AG04449 (cell line): ENCODE measurements around the gene S100PBP.
"Not testable (repeated sequence)": the region's sequence is repeated elsewhere in the genome, so short reads cannot be mapped to it uniquely, and the experiment has no call there.

Experiments
- CTCF ChIA-PET: fragments of 350-600 bp; formaldehyde crosslinking; extraction: SDS; loops from one replicate; lab custom pipeline; 2021; ENCODE audit warnings: antibody characterized with exemption; lab: Yijun Ruan, JAX
- POLR2A ChIA-PET: fragments of 400-600, 350-600 bp; formaldehyde crosslinking; extraction: SDS; loops from one replicate; lab custom pipeline; 2020; ENCODE audit warnings: antibody characterized with exemption, inconsistent platforms; lab: Yijun Ruan, JAX
- DNase-seq: peaks from one replicate; pipeline ENCODE4 v3.0.0-alpha.2; 2010; ENCODE audit warnings: low read depth, low spot score
- H3K4me3 ChIP-seq: 2 replicates; pipeline ENCODE4 v1.5.1; 2011; ENCODE audit warnings: low read depth, mild to moderate bottlenecking, control low read depth, low read length
- CTCF ChIP-seq: IDR thresholded peaks from one replicate; pipeline ENCODE4 v1.5.1; 2011; ENCODE audit warnings: mild to moderate bottlenecking, moderate library complexity, low read length, control low read depth, inconsistent platforms; ENCODE audit not compliant: insufficient read depth; ENCODE audit errors: missing control alignments

Gene S100PBP

DNA sequence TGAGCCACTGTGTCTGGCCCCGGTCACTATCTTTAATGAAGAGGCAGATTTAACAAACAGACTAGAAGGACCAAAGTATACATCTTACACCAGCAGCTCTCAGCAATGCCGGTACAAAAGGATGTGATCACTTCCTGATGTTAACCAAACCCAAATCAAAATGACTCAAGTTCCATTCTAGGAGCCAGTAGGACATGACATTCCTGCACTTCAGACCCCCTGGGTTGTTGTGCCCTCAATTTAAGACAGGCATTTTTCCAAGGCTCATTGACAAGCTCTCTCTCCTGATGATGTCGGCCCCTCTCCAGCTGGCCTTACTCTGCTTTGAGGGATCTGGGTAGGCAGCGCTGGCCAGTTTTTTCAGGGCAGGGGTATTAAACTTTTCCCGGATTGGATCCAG lies 35.4 kb upstream of the S100PBP start:
- ChIA-PET POLR2A (interaction anchor here (0.8 kb wide), 1 partner anchor 70 kb away, joined by 3 read pairs; no protein-coding TSS in a partner anchor), CTCF (interaction anchor here (2.4 to 5.9 kb wide), 3 partner anchors 8 to 70 kb away, joined by 8 to 34 read pairs (median 33); no protein-coding TSS in a partner anchor)
- TF ChIP-seq CTCF: no peak
- no peak for DNase-seq
- H3K4me3 ChIP-seq: no peak overlapping the region

DNA sequence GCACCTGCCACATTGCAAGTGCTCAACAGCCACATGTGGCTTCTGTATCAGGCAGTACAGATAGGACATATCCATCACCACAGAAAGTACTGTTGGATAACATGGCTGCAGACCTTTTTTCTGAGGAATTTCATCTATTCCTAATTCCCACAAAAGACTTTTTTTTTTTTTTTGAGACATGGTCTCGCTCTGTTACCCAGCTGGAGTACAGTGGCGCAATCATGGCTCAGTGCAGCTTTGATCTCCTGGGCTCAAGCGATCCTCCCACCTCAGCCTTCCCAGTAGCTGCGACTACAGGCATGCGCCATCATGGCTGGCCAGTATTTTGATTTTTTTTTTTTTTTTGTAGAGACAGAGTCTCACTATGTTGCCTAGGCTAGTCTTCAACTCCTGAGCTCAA lies 33.6 kb upstream of the S100PBP start:
- TF ChIP-seq CTCF: no peak
- ChIA-PET CTCF (interaction anchor here (4.2 to 5.9 kb wide), 2 partner anchors 10 to 71 kb away, joined by 33 to 34 read pairs; no protein-coding TSS in a partner anchor), POLR2A (no interaction called here)
- H3K4me3 ChIP-seq: no peak overlapping the region
- DNase-seq: no peak

GRCh38 chr1:32784817-32785216 lies 32.6 kb upstream of the S100PBP start:
- H3K4me3 ChIP-seq: no peak overlapping the region
- DNase-seq: no peak
- ChIA-PET CTCF (interaction anchor here (4.2 to 5.9 kb wide), 3 partner anchors 10 to 72 kb away, joined by 33 to 52 read pairs (median 34); no protein-coding TSS in a partner anchor), POLR2A (no interaction called here)
- TF ChIP-seq CTCF: no peak

DNA sequence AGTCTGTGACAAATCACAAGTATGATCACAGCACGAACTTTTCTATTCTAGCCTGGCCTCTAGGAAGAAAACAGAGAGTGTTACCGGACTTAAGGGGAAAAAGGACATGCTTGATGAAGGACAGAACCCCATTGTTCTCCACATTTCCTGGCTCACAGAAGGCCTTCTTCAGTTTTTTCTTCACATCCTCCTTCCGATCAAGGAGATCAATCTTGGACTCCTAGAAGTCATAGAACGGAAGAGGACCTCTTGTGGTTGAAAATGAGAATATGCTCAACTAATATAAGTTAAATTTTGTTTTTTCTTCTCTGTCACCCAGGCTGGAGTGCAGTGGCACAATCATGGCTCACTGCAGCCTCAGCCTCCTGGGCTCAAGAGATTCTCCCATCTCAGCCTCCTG lies 30.6 kb upstream of the S100PBP start:
- DNase-seq: no peak
- ChIA-PET CTCF (interaction anchor here (1.2 to 4.8 kb wide), 5 partner anchors 11 to 87 kb away, joined by 3 to 52 read pairs (median 4); no protein-coding TSS in a partner anchor), POLR2A (no interaction called here)
- TF ChIP-seq CTCF: no peak
- no peak overlapping the region for H3K4me3 ChIP-seq

GRCh38 chr1:32789356-32789755 lies 28.1 kb upstream of the S100PBP start:
- H3K4me3 ChIP-seq, DNase-seq: not testable (repeated sequence)
- ChIA-PET POLR2A (interaction anchor here (0.7 to 1.1 kb wide), 3 partner anchors 14 to 86 kb away, joined by 3 to 5 read pairs (median 4); no protein-coding TSS in a partner anchor), CTCF (interaction anchor here (0.6 to 4.8 kb wide), 3 partner anchors 14 to 77 kb away, joined by 3 to 52 read pairs (median 3); no protein-coding TSS in a partner anchor)

DNA sequence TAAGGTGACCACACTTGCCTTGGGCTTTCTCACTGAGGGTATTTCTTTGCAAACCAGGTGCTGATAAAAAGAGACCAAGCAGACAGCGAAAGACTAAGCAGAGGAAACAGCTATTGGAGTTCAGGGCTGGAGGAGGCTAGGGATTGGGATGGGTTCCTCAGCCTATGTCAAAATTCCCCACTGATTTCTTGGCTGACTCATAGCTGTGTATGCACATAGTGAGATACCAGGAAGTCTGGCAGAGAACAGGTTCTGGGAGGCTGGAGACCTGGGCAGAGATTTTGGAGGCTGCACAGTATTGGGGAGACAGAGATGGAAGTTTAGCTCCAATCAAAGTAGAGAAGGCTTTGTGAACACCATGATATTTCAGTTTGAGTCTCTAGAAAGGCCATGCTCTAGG lies 25.6 kb upstream of the S100PBP start:
- POLR2A ChIA-PET: interaction anchor here (0.7 kb wide), 1 partner anchor 89 kb away, joined by 3 read pairs; no protein-coding TSS in a partner anchor
- H3K4me3 ChIP-seq: no peak overlapping the region
- CTCF ChIA-PET: interaction anchor here (1.1 to 2.6 kb wide), 4 partner anchors 11 to 88 kb away, joined by 3 to 20 read pairs (median 8); no protein-coding TSS in a partner anchor
- no peak for TF ChIP-seq CTCF
- no peak for DNase-seq

DNA sequence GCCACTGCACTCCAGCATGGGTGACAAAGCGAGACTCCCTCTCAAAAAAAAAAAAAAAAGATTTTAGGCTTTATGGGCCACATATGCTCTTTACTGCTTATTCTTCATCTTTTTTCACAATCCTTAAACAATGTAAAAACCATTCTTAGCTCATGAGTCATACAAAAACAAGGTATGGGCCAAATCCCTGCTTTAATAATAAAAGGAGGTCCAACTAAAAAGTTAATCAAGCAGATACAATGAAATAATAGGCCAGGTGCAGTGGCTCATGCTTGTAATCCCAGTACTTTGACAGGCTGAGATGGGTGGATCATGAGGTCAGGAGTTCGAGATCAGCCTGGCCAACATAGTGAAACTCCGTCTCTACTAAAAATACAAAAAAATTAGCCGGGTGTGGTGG lies 21.7 kb upstream of the S100PBP start:
- CTCF ChIA-PET: interaction anchor here (1.5 kb wide), 1 partner anchor 10 kb away, joined by 3 read pairs; no protein-coding TSS in a partner anchor
- POLR2A ChIA-PET, H3K4me3 ChIP-seq, DNase-seq: not testable (repeated sequence)
